ENCODE measurements around the gene LDLRAD3. TPM values are rescaled to one million over a fixed set of nuclear protein-coding genes. Genes with fewer than 3 reads are reported as not detected.

Gene LDLRAD3
- total RNA-seq, 4 donors from 2014 or later: 19.4 to 49.5 (median 31.0) TPM

- TF ChIP-seq EP300 (IDR thresholded peaks at IDR 0.05): peak in 1 of 2 donors; percentile 49
- no peak for TF ChIP-seq CTCF (IDR thresholded peaks at IDR 0.05)
- Histone ChIP-seq H3K36me3 (no peaks in the 10 kb centered on the region), H3K27ac (no peak overlapping the region), H3K4me3 (no peak overlapping the region), H3K27me3 (no peaks in the 10 kb centered on the region), H3K9me3 (peaks cover 0 to 6% (median 0%) of the 10 kb centered on the region in 4 donors), H3K4me1 (peaks cover 0 to under 1% (median 0%) of the 10 kb centered on the region in 4 donors)
- DNase-seq (ENCODE audit: low spot score in 2 of 2): no peak
- WGBS, 2 donors: 73 to 81% methylated on average over 5 of the region's 5 CpGs
Measured at GRCh38 chr11:35932681-35933319, 11.1 kb upstream of the LDLRAD3 start.

- no peak for TF ChIP-seq EP300 (IDR thresholded peaks at IDR 0.05)
- no peak for TF ChIP-seq POLR2A (IDR thresholded peaks at IDR 0.05)
- no peak for TF ChIP-seq CTCF (IDR thresholded peaks at IDR 0.05)
- no peak overlapping the region for H3K27ac ChIP-seq
- peaks cover 0 to 6% (median 0%) of the 10 kb centered on the region in 4 donors for H3K9me3 ChIP-seq
- no peaks in the 10 kb centered on the region for H3K4me1 ChIP-seq
- H3K27me3 ChIP-seq: no peaks in the 10 kb centered on the region
- DNase-seq (ENCODE audit: low spot score in 2 of 2): no peak
- no peak overlapping the region for H3K4me3 ChIP-seq
- no peaks in the 10 kb centered on the region for H3K36me3 ChIP-seq
- WGBS, 2 donors: 70 to 79% methylated on average over 3 of the region's 3 CpGs
Measured at GRCh38 chr11:35933320-35933871, 10.5 kb upstream of the LDLRAD3 start.

GRCh38 chr11:35934271-35934670, 9.6 kb upstream of the LDLRAD3 start:
- no peak for DNase-seq (ENCODE audit: low spot score in 2 of 2)
- H3K36me3 ChIP-seq: no peaks in the 10 kb centered on the region
- peaks cover 0 to 6% (median 0%) of the 10 kb centered on the region in 4 donors for H3K9me3 ChIP-seq
- no peak overlapping the region for H3K4me3 ChIP-seq
- no peaks in the 10 kb centered on the region for H3K4me1 ChIP-seq
- TF ChIP-seq POLR2A (IDR thresholded peaks at IDR 0.05) (no peak), CTCF (IDR thresholded peaks at IDR 0.05) (no peak), EP300 (IDR thresholded peaks at IDR 0.05) (no peak)
- no peak overlapping the region for H3K27ac ChIP-seq
- WGBS, 2 donors: 69% methylated on average over 7 of the region's 7 CpGs
- H3K27me3 ChIP-seq: no peaks in the 10 kb centered on the region

GRCh38 chr11:35934981-35935380, 8.9 kb upstream of the LDLRAD3 start:
- whole genome bisulfite sequencing, 2 donors: 64 to 77% methylated on average over 4 of the region's 4 CpGs

GRCh38 chr11:35935390-35935789, 8.5 kb upstream of the LDLRAD3 start:
- TF ChIP-seq CTCF (IDR thresholded peaks at IDR 0.05) (no peak), POLR2A (IDR thresholded peaks at IDR 0.05) (no peak), EP300 (IDR thresholded peaks at IDR 0.05) (no peak)
- Histone ChIP-seq H3K27me3 (no peaks in the 10 kb centered on the region), H3K27ac (no peak overlapping the region), H3K4me1 (no peaks in the 10 kb centered on the region), H3K9me3 (peaks cover 0 to 6% (median 0%) of the 10 kb centered on the region in 4 donors), H3K36me3 (no peaks in the 10 kb centered on the region), H3K4me3 (no peak overlapping the region)
- no peak for DNase-seq (ENCODE audit: low spot score in 2 of 2)
- WGBS, 2 donors: 57 to 62% methylated on average over 1 of the region's 1 CpG

More at GRCh38 chr11:35934981-35935380, 8.9 kb upstream of the LDLRAD3 start:
- peak in 1 of 2 donors; percentile 34 for TF ChIP-seq EP300 (IDR thresholded peaks at IDR 0.05)
- TF ChIP-seq POLR2A (IDR thresholded peaks at IDR 0.05): no peak
- no peak overlapping the region for H3K4me3 ChIP-seq
- peaks cover 0 to 6% (median 0%) of the 10 kb centered on the region in 4 donors for H3K9me3 ChIP-seq
- no peaks in the 10 kb centered on the region for H3K27me3 ChIP-seq
- no peaks in the 10 kb centered on the region for H3K4me1 ChIP-seq
- DNase-seq (ENCODE audit: low spot score in 2 of 2): peak in 1 of 2 donors; percentile 33
- H3K36me3 ChIP-seq: no peaks in the 10 kb centered on the region
- H3K27ac ChIP-seq: no peak overlapping the region
